Stomach (tissue), 19 donors: ENCODE data around the gene CIAO3. TPM values are rescaled to one million over a fixed set of nuclear protein-coding genes. Genes with fewer than 3 reads are reported as not detected.

ENCODE experiments used
- DNase-seq, 2 donors: peaks; one replicate each; pipeline versions ENCODE4 v3.0.0 to v3.0.0-alpha.2; 2013 to 2019
- H3K27ac ChIP-seq, 5 donors: fragments of 200-600 bp in 4 of 5; sonication (generic) in 4 of 5; one replicate each; pipeline ENCODE4 v1.5.1; 2013 to 2019; ENCODE audit warnings: mild to moderate bottlenecking in 1 of 5, moderate library complexity in 1 of 5
- H3K27me3 ChIP-seq, 3 donors: fragments of 200-600 bp; sonication (generic); one replicate each; pipeline ENCODE4 v1.5.1; 2017 to 2019; ENCODE audit warnings: mixed run types in 1 of 3
- H3K36me3 ChIP-seq, 4 donors: fragments of 200-600 bp; sonication (generic); 1 replicate in 3 of 4; 2 replicates in 1 of 4; pipeline ENCODE4 v1.5.1; 2016 to 2019
- H3K4me1 ChIP-seq, 4 donors: fragments of 200-600 bp; sonication (generic); one replicate each; pipeline ENCODE4 v1.5.1; 2016 to 2019
- H3K4me3 ChIP-seq, 4 donors: fragments of 200-600 bp; sonication (generic) in 3 of 4; one replicate each; pipeline ENCODE4 v1.5.1; 2016 to 2019; ENCODE audit warnings: mild to moderate bottlenecking in 1 of 4
- H3K9me3 ChIP-seq, 4 donors: fragments of 200-600 bp; sonication (generic); one replicate each; pipeline ENCODE4 v1.5.1; 2016 to 2019
- CTCF ChIP-seq, 7 experiments: fragments of 450-650 bp in 4 of 7; fragments of 200-600 bp in 3 of 7; sonication (generic) in 3 of 7; IDR thresholded peaks; one replicate each; pipeline ENCODE4 v1.5.1; 2016 to 2019; ENCODE audit warnings: antibody characterized with exemption in 7 of 7, control low read depth in 2 of 7, mild to moderate bottlenecking in 1 of 7
- EP300 ChIP-seq: sonication (generic); formaldehyde crosslinking; IDR thresholded peaks from one replicate; pipeline ENCODE4 v1.6.1; 2017; ENCODE audit warnings: antibody characterized with exemption
- POLR2A ChIP-seq, 4 donors: fragments of 450-650 bp; IDR thresholded peaks; one replicate each; pipeline ENCODE4 v1.6.1; 2016; ENCODE audit warnings: antibody characterized with exemption in 4 of 4, control low read depth in 2 of 4, mild to moderate bottlenecking in 1 of 4, moderate library complexity in 1 of 4
- POLR2AphosphoS5 ChIP-seq, 3 donors: sonication (generic); formaldehyde crosslinking; IDR thresholded peaks; one replicate each; pipeline ENCODE4 v1.6.1; 2016; ENCODE audit warnings: antibody characterized with exemption in 3 of 3
- WGBS, 5 donors: extraction: QIAGEN DNeasy Blood & Tissue Kit in 3 of 5; methylation state at CpG; one replicate each; pipeline versions ENCODE4 v1.1.5 to v1.1.7; 2013 to 2018; 5-methylcytosine and 5-hydroxymethylcytosine counted together
- intact Hi-C: fragments of 100-400 bp; cut with DNase I; formaldehyde crosslinking; loops from one replicate; pipeline ENCODE4 v1.15.1; 2023; ENCODE audit warnings: low total_unique reads
- long read RNA-seq, 10 donors: transcript quantifications; one replicate each; lab custom pipeline, GENCODE V29; 2026
- polyA plus RNA-seq, 3 donors: library from polyadenylated mRNA; stranded (reverse); fragments of 200-250 nt; gene quantifications; one replicate each; pipeline ENCODE4 v1.2.3, GENCODE V29; 2013
- total RNA-seq, 5 donors: library from RNA; depleted of rRNA; stranded (reverse); fragments of >200 nt; gene quantifications; one replicate each; pipeline versions ENCODE4 v1.1.0 to v1.2.3, GENCODE V29; 2014 to 2016
- donor health status: healthy with polysubstance abuse.
- donor health status: Bipolar disorder and iron deficiency.
- donor health status: healthy.

Gene CIAO3
- total RNA-seq (100 to 1,000 TPM in 1 of 5 donors, 10 to 100 TPM in 4; 35.4 to 145 (median 62.9) TPM), polyA plus RNA-seq (10 to 100 TPM; 22.8 to 37.6 (median 37.2) TPM)
- long read RNA-seq, donor 1, partial matches to known transcripts: 0 of 4 reads
- long read RNA-seq, donor 1, other reads (novel, unspliced or antisense): 0 of 4 reads
- long read RNA-seq, donor 2, partial matches to known transcripts: 0 of 9 reads
- long read RNA-seq, donor 2, other reads (novel, unspliced or antisense): 0 of 9 reads
- long read RNA-seq, donor 3, partial matches to known transcripts: 0 of 2 reads
- long read RNA-seq, donor 3, other reads (novel, unspliced or antisense): 0 of 2 reads
- long read RNA-seq, donor 4: 0 reads
- long read RNA-seq, donor 5, partial matches to known transcripts: 0 of 8 reads
- long read RNA-seq, donor 5, other reads (novel, unspliced or antisense): 0 of 8 reads
- long read RNA-seq, donor 6, transcript CIAO3-201 (11 exons, 2,112 nt): major isoform, 6 of 14 reads
- long read RNA-seq, donor 6, partial matches to known transcripts: 0 of 14 reads
- long read RNA-seq, donor 6, other reads (novel, unspliced or antisense): 0 of 14 reads
- long read RNA-seq, donor 7, partial matches to known transcripts: 0 of 5 reads
- long read RNA-seq, donor 7, other reads (novel, unspliced or antisense): 0 of 5 reads
- long read RNA-seq, donor 8, partial matches to known transcripts: 0 of 8 reads
- long read RNA-seq, donor 8, other reads (novel, unspliced or antisense): 0 of 8 reads
- long read RNA-seq, donor 9, partial matches to known transcripts: 5 of 8 reads
- long read RNA-seq, donor 9, other reads (novel, unspliced or antisense): 0 of 8 reads
- long read RNA-seq, donor 10, partial matches to known transcripts: 0 of 5 reads
- long read RNA-seq, donor 10, other reads (novel, unspliced or antisense): 0 of 5 reads

DNA sequence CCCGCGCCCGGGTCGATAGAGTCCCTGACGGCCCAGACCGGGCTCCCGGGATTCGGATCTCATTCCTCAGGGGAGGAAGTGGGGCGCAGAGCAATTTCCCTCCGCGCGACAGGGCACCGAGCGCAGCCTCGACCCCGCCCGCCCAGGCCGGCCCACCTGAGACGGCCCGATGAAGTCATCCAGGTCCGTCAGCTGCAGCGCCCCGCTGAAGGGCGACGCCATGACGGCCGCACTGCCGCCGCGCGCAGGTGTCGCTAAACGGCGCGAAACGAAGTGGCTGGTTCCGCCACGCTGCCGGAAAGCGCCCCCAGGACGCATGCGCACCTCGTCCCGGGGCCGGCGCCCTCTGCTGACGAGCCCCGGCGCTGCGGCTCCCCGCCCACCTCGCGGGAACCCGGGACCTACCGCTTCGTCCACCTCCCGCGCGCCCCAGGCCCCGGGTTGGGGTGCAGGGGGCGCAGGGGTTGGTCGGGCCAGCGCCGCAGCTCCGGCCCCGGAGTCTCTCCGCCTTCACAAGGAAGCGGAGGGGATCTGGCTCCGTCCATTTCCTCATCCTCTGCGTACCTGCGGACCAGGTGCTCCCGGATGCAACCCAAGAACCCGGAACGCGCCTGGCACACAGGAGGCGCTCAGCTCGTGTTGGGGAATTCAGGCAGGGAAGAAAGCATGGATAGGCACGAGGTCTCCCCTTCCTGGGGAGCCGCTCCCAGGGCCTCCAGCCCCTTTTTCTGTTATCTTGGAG is at the start of gene CIAO3:
Gene CIAO3, minus strand, starts transcription at position 234 of the 742 bp plus-strand sequence. Its CDS starts 12 bp downstream, at position 222.
- H3K36me3 ChIP-seq: peaks cover 21 to 35% (median 29%) of the 10 kb centered on the region in 4 donors
- TF ChIP-seq POLR2AphosphoS5 (IDR thresholded peaks at IDR 0.05): peak; percentile 99
- peak in 1 of 4 donors; percentile 26 for TF ChIP-seq POLR2A (IDR thresholded peaks at IDR 0.05)
- peak in 5 of 7 experiments; percentile 88 to 97 (median 94) for TF ChIP-seq CTCF (IDR thresholded peaks at IDR 0.05)
- TF ChIP-seq EP300: no peak
- peaks cover 0 to 33% (median 0%) of the 10 kb centered on the region in 3 donors for H3K27me3 ChIP-seq
- H3K27ac ChIP-seq: peak within 1 kb of the TSS; percentile 81 to 90 (median 85)
- DNase-seq: peak; percentile 91 to 96
- H3K4me3 ChIP-seq: peak within 1 kb of the TSS; percentile 77 to 97 (median 92)
- H3K4me1 ChIP-seq: peaks cover 10 to 28% (median 20%) of the 10 kb centered on the region in 4 donors
- 0 to 1% (median 1%) methylated on average over 28 to 79 of the region's 79 CpGs for WGBS, 5 donors
- intact Hi-C loops: no loop called here
- H3K9me3 ChIP-seq: no peaks in the 10 kb centered on the region

- intact Hi-C loops: no loop called here
- Histone ChIP-seq H3K27me3 (no peaks in the 10 kb centered on the region), H3K4me3 (no peak overlapping the region), H3K27ac (no peak overlapping the region), H3K4me1 (peaks cover 22 to 38% (median 29%) of the 10 kb centered on the region in 4 donors), H3K9me3 (no peaks in the 10 kb centered on the region), H3K36me3 (peaks cover 6 to 50% (median 30%) of the 10 kb centered on the region in 4 donors)
- 79 to 92% (median 85%) methylated on average over 15 to 17 of the region's 17 CpGs for WGBS, 5 donors
- TF ChIP-seq EP300: no peak
- no peak for TF ChIP-seq CTCF (IDR thresholded peaks at IDR 0.05)
- TF ChIP-seq POLR2AphosphoS5 (IDR thresholded peaks at IDR 0.05): no peak
- no peak for TF ChIP-seq POLR2A (IDR thresholded peaks at IDR 0.05)
- no peak for DNase-seq
Observed at GRCh38 chr16:790086-790485, 49.3 kb upstream of the CIAO3 start.

DNA sequence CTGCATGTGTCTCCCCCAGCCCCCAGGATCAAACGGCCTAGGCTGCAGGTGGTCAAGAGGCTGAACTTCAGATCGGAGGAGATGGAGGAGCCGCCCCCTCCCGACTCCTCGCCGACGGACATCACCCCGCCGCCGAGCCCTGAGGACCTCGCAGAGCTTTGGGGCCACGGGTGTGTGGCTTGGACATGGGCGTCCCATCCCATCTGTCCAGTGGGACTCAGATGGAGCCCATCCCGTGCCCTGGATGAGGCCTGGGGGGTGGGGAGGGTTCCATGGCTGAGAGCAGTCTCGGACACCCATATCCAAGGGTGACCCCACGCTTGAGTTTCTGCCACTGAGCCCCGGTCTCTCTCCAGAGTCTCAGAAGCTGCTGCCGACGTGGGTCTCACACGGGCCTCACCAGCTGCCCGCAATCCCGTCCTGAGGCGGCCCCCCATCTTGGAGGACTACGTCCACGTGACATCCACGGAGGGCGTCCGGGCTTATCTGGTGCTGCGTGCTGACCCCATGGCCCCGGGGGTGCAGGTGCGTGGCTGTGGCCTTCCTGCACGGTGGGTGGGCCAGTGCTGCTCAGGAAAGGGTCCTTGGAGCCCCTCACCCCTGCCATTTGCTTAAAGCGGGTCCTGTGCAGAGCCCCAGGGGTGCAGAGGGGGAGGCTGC is 48.5 kb upstream of the CIAO3 start:
- TF ChIP-seq POLR2A (IDR thresholded peaks at IDR 0.05) (no peak), EP300 (no peak), CTCF (IDR thresholded peaks at IDR 0.05) (no peak), POLR2AphosphoS5 (IDR thresholded peaks at IDR 0.05) (no peak)
- no peaks in the 10 kb centered on the region for H3K27me3 ChIP-seq
- DNase-seq: no peak
- H3K27ac ChIP-seq: peak overlapping the region in 1 of 5 donors; percentile 62
- peak overlapping the region; percentile 68 to 99 (median 80) for H3K4me3 ChIP-seq
- intact Hi-C loops: no loop called here
- H3K9me3 ChIP-seq: no peaks in the 10 kb centered on the region
- H3K4me1 ChIP-seq: peaks cover 22 to 39% (median 30%) of the 10 kb centered on the region in 4 donors
- peaks cover 6 to 50% (median 30%) of the 10 kb centered on the region in 4 donors for H3K36me3 ChIP-seq
- WGBS, 5 donors: 65 to 90% (median 72%) methylated on average over 13 to 33 of the region's 33 CpGs
